NCI-H226 (cell line): ENCODE data around the gene BIN1.

Experiments
- DNase-seq: peaks from one replicate; pipeline ENCODE4 v3.0.0-alpha.2; 2015

The BIN1 gene

GRCh38 chr2:127088706-127089105 is 18.2 kb downstream of the BIN1 start:
- no peak for DNase-seq

- no peak for DNase-seq
Observed at GRCh38 chr2:127087791-127088495, 19.0 kb downstream of the BIN1 start.

GRCh38 chr2:127086990-127087790 is 19.8 kb downstream of the BIN1 start:
- peak; percentile 33 for DNase-seq

GRCh38 chr2:127085317-127085681 is 21.7 kb downstream of the BIN1 start:
- no peak for DNase-seq

GRCh38 chr2:127084611-127085316 is 22.2 kb downstream of the BIN1 start:
- no peak for DNase-seq

- DNase-seq, result peak; percentile 84
Observed at GRCh38 chr2:127083819-127084503, 23.0 kb downstream of the BIN1 start.

- DNase-seq, result no peak
Observed at GRCh38 chr2:127082974-127083373, 24.0 kb downstream of the BIN1 start.

GRCh38 chr2:127081826-127082633 is 24.9 kb downstream of the BIN1 start:
- no peak for DNase-seq

- DNase-seq, result no peak
Observed at GRCh38 chr2:127080938-127081755, 25.8 kb downstream of the BIN1 start.

GRCh38 chr2:127080226-127080937 is 26.6 kb downstream of the BIN1 start:
- no peak for DNase-seq

- no peak for DNase-seq
Observed at GRCh38 chr2:127079358-127079920, 27.5 kb downstream of the BIN1 start.

GRCh38 chr2:127078666-127079270 is 28.2 kb downstream of the BIN1 start:
- no peak for DNase-seq

GRCh38 chr2:127078028-127078427 is 28.9 kb downstream of the BIN1 start:
- DNase-seq, result no peak

- no peak for DNase-seq
Observed at GRCh38 chr2:127076924-127077323, 30.0 kb downstream of the BIN1 start.

GRCh38 chr2:127076290-127076689 is 30.7 kb downstream of the BIN1 start:
- DNase-seq, result no peak

GRCh38 chr2:127075821-127076220 is 31.1 kb downstream of the BIN1 start:
- no peak for DNase-seq

GRCh38 chr2:127074936-127075335 is 32.0 kb downstream of the BIN1 start:
- DNase-seq, result no peak

GRCh38 chr2:127074358-127074757 is 32.6 kb downstream of the BIN1 start:
- DNase-seq, result no peak

GRCh38 chr2:127072970-127073369 is 34.0 kb downstream of the BIN1 start:
- DNase-seq, result no peak

GRCh38 chr2:127072396-127072795 is 34.6 kb downstream of the BIN1 start:
- no peak for DNase-seq
